Measurements from ENCODE around the gene SLC27A1.

GRCh38 chr19:17483605-17484002 lies 13.3 kb downstream of the SLC27A1 start:
- no peak for TF ChIP-seq CTCF (conservative IDR thresholded peaks at IDR 0.05; ENCODE audit: low read depth, low read length)
- no peak for TF ChIP-seq EZH2 (IDR thresholded peaks at IDR 0.05; ENCODE audit: low read length, unreplicated experiment)
- no peak for TF ChIP-seq EZH2phosphoT487 (IDR thresholded peaks at IDR 0.05; ENCODE audit: borderline replicate concordance, low read length)
